Activated CD4-positive, CD25-positive, alpha-beta regulatory T cell (primary cell): ENCODE results near the gene POLR3E.
A peak's percentile ranks its signal among the peaks of the same experiment; 100 is the strongest.

Experiments
- DNase-seq, 4 experiments: peaks; one replicate each; lab custom pipeline; 2025; lab: John Stamatoyannopoulos, UW

Gene POLR3E

GRCh38 chr16:22317001-22317530, 19.9 kb downstream of the POLR3E start:
- DNase-seq, result no peak

- DNase-seq, result no peak
These were observed 20.4 kb downstream of the POLR3E start for GRCh38 chr16:22317625-22318024.

- DNase-seq, result peak in 3 of 4 experiments; percentile 15 to 38 (median 31)
These were observed 21.6 kb downstream of the POLR3E start for GRCh38 chr16:22318690-22319358.

- DNase-seq, result no peak
These were observed 23.5 kb downstream of the POLR3E start for GRCh38 chr16:22320572-22321339.

GRCh38 chr16:22321340-22322001, 24.3 kb downstream of the POLR3E start:
- peak; percentile 22 to 61 (median 35) for DNase-seq

GRCh38 chr16:22322021-22322471, 24.8 kb downstream of the POLR3E start:
- no peak for DNase-seq

- DNase-seq, result no peak
These were observed 25.5 kb downstream of the POLR3E start for GRCh38 chr16:22322741-22323140.

- DNase-seq, result no peak
These were observed 26.2 kb downstream of the POLR3E start for GRCh38 chr16:22323173-22323958.

- DNase-seq, result no peak
These were observed 27.0 kb downstream of the POLR3E start for GRCh38 chr16:22323959-22324786.

- DNase-seq, result no peak
These were observed 27.8 kb downstream of the POLR3E start for GRCh38 chr16:22324787-22325597.

GRCh38 chr16:22325598-22326368, 28.6 kb downstream of the POLR3E start:
- no peak for DNase-seq

- no peak for DNase-seq
These were observed 29.1 kb downstream of the POLR3E start for GRCh38 chr16:22326369-22326652.

GRCh38 chr16:22326771-22327445, 29.7 kb downstream of the POLR3E start:
- DNase-seq, result no peak

- DNase-seq, result no peak
These were observed 30.2 kb downstream of the POLR3E start for GRCh38 chr16:22327446-22327775.

- no peak for DNase-seq
These were observed 31.0 kb downstream of the POLR3E start for GRCh38 chr16:22328081-22328725.

- no peak for DNase-seq
These were observed 32.0 kb downstream of the POLR3E start for GRCh38 chr16:22329199-22329695.

GRCh38 chr16:22330326-22330725, 33.1 kb downstream of the POLR3E start:
- no peak for DNase-seq

- DNase-seq, result no peak
These were observed 36.3 kb downstream of the POLR3E start for GRCh38 chr16:22333457-22333994.
